Measurements from ENCODE around the gene SETD1A.

The SETD1A gene

GRCh38 chr16:31031276-31031675 is 73.7 kb downstream of the SETD1A start:
- TF ChIP-seq, protein P1, sequence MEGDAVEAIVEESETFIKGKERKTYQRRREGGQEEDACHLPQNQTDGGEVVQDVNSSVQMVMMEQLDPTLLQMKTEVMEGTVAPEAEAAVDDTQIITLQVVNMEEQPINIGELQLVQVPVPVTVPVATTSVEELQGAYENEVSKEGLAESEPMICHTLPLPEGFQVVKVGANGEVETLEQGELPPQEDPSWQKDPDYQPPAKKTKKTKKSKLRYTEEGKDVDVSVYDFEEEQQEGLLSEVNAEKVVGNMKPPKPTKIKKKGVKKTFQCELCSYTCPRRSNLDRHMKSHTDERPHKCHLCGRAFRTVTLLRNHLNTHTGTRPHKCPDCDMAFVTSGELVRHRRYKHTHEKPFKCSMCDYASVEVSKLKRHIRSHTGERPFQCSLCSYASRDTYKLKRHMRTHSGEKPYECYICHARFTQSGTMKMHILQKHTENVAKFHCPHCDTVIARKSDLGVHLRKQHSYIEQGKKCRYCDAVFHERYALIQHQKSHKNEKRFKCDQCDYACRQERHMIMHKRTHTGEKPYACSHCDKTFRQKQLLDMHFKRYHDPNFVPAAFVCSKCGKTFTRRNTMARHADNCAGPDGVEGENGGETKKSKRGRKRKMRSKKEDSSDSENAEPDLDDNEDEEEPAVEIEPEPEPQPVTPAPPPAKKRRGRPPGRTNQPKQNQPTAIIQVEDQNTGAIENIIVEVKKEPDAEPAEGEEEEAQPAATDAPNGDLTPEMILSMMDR (IDR thresholded peaks at IDR 0.05; ENCODE audit: low read depth, low read length), result no peak
- no peak overlapping the region for H3K4me3 ChIP-seq (ENCODE audit: low read depth, low read length)

- TF ChIP-seq, protein P1 (IDR thresholded peaks at IDR 0.05; ENCODE audit: low read depth, low read length), result no peak
- peak within 1 kb of the TSS; percentile 74 for H3K4me3 ChIP-seq (ENCODE audit: low read depth, low read length)
Measured at GRCh38 chr16:31032736-31033708, 75.5 kb downstream of the SETD1A start, which contains the start of gene STX4. Gene STX4 (plus strand): TSS chr16:31033558. CDS start chr16:31033806, 248 bp downstream.

- H3K4me3 ChIP-seq (ENCODE audit: low read depth, low read length), result peak overlapping the region; percentile 74
- TF ChIP-seq, protein P1 (IDR thresholded peaks at IDR 0.05; ENCODE audit: low read depth, low read length), result no peak
Measured at GRCh38 chr16:31033709-31034492, 76.3 kb downstream of the SETD1A start.

Measured in WI38 (cell line).